GM23338 (cell line): ENCODE measurements around the gene FNDC11. TPM values are rescaled to one million over a fixed set of nuclear protein-coding genes. Genes with fewer than 3 reads are reported as not detected.

ENCODE experiments used
- ATAC-seq: fragments of 200-7000 bp; cut with Tn5 transposase; 3 replicates; pipeline ENCODE4 v1.9.1; 2020
- DNase-seq: peaks from one replicate; pipeline ENCODE4 v3.0.0-alpha.2; 2015; ENCODE audit warnings: low spot score
- H2AFZ ChIP-seq: fragments of 200-600 bp; sonication (generic); 2 replicates; pipeline ENCODE4 v1.8.0; 2016; ENCODE audit warnings: antibody characterized with exemption, mild to moderate bottlenecking, moderate library complexity
- H3F3A ChIP-seq: fragments of 200-600 bp; sonication (generic); replicated peaks from 2 replicates; pipeline ENCODE4 v1.8.0; 2017; ENCODE audit warnings: antibody characterized with exemption, mixed run types, low read depth
- H3K27ac ChIP-seq: fragments of 200-600 bp; sonication (generic); 2 replicates; pipeline ENCODE4 v1.6.1; 2016; ENCODE audit warnings: low read depth
- H3K27me3 ChIP-seq: fragments of 200-600 bp; sonication (generic); 2 replicates; pipeline ENCODE4 v1.8.0; 2016; ENCODE audit warnings: mild to moderate bottlenecking, mixed run types, moderate library complexity; ENCODE audit not compliant: insufficient read depth
- H3K36me3 ChIP-seq: fragments of 200-600 bp; sonication (generic); 2 replicates; pipeline ENCODE4 v1.8.0; 2016; ENCODE audit warnings: mild to moderate bottlenecking; ENCODE audit not compliant: insufficient read depth
- H3K4me1 ChIP-seq: fragments of 200-600 bp; sonication (generic); 2 replicates; pipeline ENCODE4 v1.8.0; 2016; ENCODE audit warnings: mild to moderate bottlenecking, moderate library complexity; ENCODE audit not compliant: insufficient read depth
- H3K4me2 ChIP-seq: fragments of 200-600 bp; sonication (generic); 2 replicates; pipeline ENCODE4 v1.7.1; 2017; ENCODE audit warnings: mixed run types
- H3K4me3 ChIP-seq: fragments of 200-600 bp; sonication (generic); 2 replicates; pipeline ENCODE4 v1.6.1; 2016; ENCODE audit warnings: mixed run types
- H3K79me2 ChIP-seq: fragments of 200-600 bp; sonication (generic); replicated peaks from 2 replicates; pipeline ENCODE4 v1.8.0; 2017; ENCODE audit warnings: mild to moderate bottlenecking; ENCODE audit not compliant: insufficient read depth
- H3K9me2 ChIP-seq: fragments of 200-600 bp; sonication (generic); 2 replicates; pipeline ENCODE4 v1.8.0; 2017; ENCODE audit not compliant: insufficient read depth
- H4K20me1 ChIP-seq: fragments of 200-600 bp; sonication (generic); replicated peaks from 2 replicates; pipeline ENCODE4 v1.8.0; 2017; ENCODE audit warnings: mild to moderate bottlenecking; ENCODE audit not compliant: insufficient read depth
- H3K27ac Mint-ChIP-seq: 2 replicates; pipeline ENCODE4 v1.8.0; 2020; ENCODE audit warnings: inconsistent platforms, mild to moderate bottlenecking, moderate library complexity, mixed read lengths
- H3K27me3 Mint-ChIP-seq: 3 replicates; pipeline ENCODE4 v1.8.0; 2022; ENCODE audit warnings: low read depth, mild to moderate bottlenecking, moderate library complexity, mixed read lengths, inconsistent platforms; ENCODE audit not compliant: insufficient read depth, poor library complexity
- H3K36me3 Mint-ChIP-seq: 3 replicates; pipeline ENCODE4 v1.8.0; 2021; ENCODE audit warnings: low read depth, mild to moderate bottlenecking, inconsistent platforms, moderate library complexity, mixed read lengths
- H3K4me1 Mint-ChIP-seq: 3 replicates; pipeline ENCODE4 v1.8.0; 2020; ENCODE audit warnings: mild to moderate bottlenecking, inconsistent platforms, mixed read lengths
- H3K4me3 Mint-ChIP-seq: 3 replicates; pipeline ENCODE4 v1.8.0; 2021; ENCODE audit warnings: moderate library complexity, mild to moderate bottlenecking, inconsistent platforms, mixed read lengths
- H3K9me3 Mint-ChIP-seq: 3 replicates; pipeline ENCODE4 v1.8.0; 2020; ENCODE audit warnings: moderate library complexity, mild to moderate bottlenecking, inconsistent platforms, mixed read lengths
- CREB1 ChIP-seq: fragments of 250-450 bp; sonication (Bioruptor Pico); IDR thresholded peaks from 2 replicates; pipeline ENCODE4 v1.5.0; 2020; ENCODE audit warnings: low read depth, mild to moderate bottlenecking, moderate library complexity
- EZH2 ChIP-seq: fragments of 200-600 bp; sonication (generic); IDR thresholded peaks from one replicate; pipeline ENCODE4 v1.8.0; 2017; ENCODE audit warnings: antibody characterized with exemption, mild to moderate bottlenecking, low read depth; ENCODE audit not compliant: unreplicated experiment
- EZH2phosphoT487 ChIP-seq: fragments of 200-600 bp; sonication (generic); IDR thresholded peaks from one replicate; pipeline ENCODE4 v1.8.1; 2018; ENCODE audit warnings: antibody characterized with exemption; ENCODE audit not compliant: unreplicated experiment
- JUNB ChIP-seq: IDR thresholded peaks from one replicate; pipeline ENCODE4 v1.6.1; 2016; ENCODE audit warnings: antibody characterized with exemption; ENCODE audit not compliant: unreplicated experiment
- NANOG ChIP-seq: IDR thresholded peaks from 2 replicates; pipeline ENCODE4 v1.6.1; 2016; ENCODE audit warnings: antibody characterized with exemption, borderline replicate concordance
- POLR2AphosphoS5 ChIP-seq: IDR thresholded peaks from 2 replicates; pipeline ENCODE4 v1.6.1; 2016; ENCODE audit warnings: antibody characterized with exemption, low read depth
- STAT1 ChIP-seq: IDR thresholded peaks from one replicate; pipeline ENCODE4 v1.6.1; 2016; ENCODE audit warnings: antibody characterized with exemption; ENCODE audit not compliant: unreplicated experiment
- ZNF331 ChIP-seq: fragments of 250-450 bp; sonication (Bioruptor Pico); IDR thresholded peaks from 2 replicates; pipeline ENCODE4 v1.5.0; 2020; ENCODE audit warnings: low read depth, mild to moderate bottlenecking, moderate library complexity
- polyA plus RNA-seq: library from polyadenylated mRNA; unstranded; fragments of >200 nt; fragmentation: Nextera tagmentation; extraction: Ambion mirVana; gene quantifications from 2 replicates; pipeline ENCODE4 v1.2.1, GENCODE V29; 2016
- total RNA-seq: library from RNA; depleted of rRNA; stranded (reverse); fragments of >200 nt; shearing (Covaris generic); gene quantifications from 2 replicates; pipeline ENCODE4 v1.2.3, GENCODE V29; 2014
- TF ChIP-seq, protein P1 (sequence below), 2 experiments: fragments of 200-600 bp in 1 of 2; sonication (generic) in 1 of 2; conservative IDR thresholded peaks; 2 replicates each; pipeline versions ENCODE4 v1.5.1 to v1.6.1; 2016 to 2017; ENCODE audit warnings: antibody characterized with exemption in 2 of 2, low read depth in 2 of 2, mild to moderate bottlenecking in 2 of 2, moderate library complexity in 1 of 2
- TF ChIP-seq, protein P2 (sequence below): IDR thresholded peaks from 2 replicates; pipeline ENCODE4 v1.6.1; 2016; ENCODE audit warnings: antibody characterized with exemption
- TF ChIP-seq, protein P3 (sequence below): fragments of 250-450 bp; sonication (Bioruptor Pico); IDR thresholded peaks from 2 replicates; pipeline ENCODE4 v1.5.0; 2020; ENCODE audit warnings: mild to moderate bottlenecking, moderate library complexity

The FNDC11 gene
- total and polyA plus RNA-seq, 2 experiments from 2014 or later: 3.4 to 5.3 TPM

DNA sequence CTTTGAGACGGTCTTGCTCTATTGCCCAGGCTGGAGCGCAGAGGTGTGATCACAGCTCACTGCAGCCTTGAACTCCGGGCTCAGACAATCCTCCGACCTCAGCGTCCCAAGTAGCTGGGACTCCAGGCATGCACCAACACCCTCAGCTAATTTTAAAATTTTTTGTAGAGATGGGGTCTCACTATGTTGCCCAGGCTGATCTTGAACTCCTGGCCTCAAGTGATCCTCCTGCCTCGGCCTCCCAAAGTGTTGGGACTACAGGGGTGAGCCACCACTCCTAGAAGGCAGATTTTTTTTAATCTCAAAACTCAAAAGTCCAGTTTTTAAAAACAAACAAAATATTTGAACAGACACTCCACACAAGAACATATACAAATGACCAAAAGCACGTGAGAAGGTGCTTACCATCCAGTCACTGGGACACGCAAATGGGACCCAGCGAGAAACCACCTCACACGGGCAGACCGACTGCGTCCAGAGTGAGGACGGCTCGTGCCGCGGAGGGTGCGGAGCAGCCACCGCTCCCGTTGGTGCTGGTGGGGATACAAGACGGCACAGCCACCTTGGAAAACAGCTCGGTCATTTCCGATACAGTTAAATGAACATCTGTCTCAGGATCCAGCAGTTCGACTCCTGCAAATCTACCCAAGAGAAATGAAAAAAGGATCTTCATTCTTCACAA is 28.6 kb downstream of the FNDC11 start:
- Mint-ChIP-seq H3K36me3 (no peaks in the 10 kb centered on the region), H3K4me3 (no peak overlapping the region), H3K27me3 (peaks cover 8% of the 10 kb centered on the region), H3K4me1 (no peaks in the 10 kb centered on the region; the same call in 2 of the 3 replicates), H3K27ac (0 out of 2 replicates have a peak overlapping the region, but pooled peaks have one; percentile 3), H3K9me3 (no peaks in the 10 kb centered on the region)
- Histone ChIP-seq H3K79me2 (no peaks in the 10 kb centered on the region), H3F3A (no peaks in the 10 kb centered on the region), H3K4me1 (no peaks in the 10 kb centered on the region), H3K9me2 (no peaks in the 10 kb centered on the region), H3K27me3 (no peaks in the 10 kb centered on the region), H3K27ac (0 out of 2 replicates have a peak overlapping the region, but pooled peaks have one; percentile 50), H3K4me2 (no peak overlapping the region), H3K4me3 (no peak overlapping the region), H3K36me3 (no peaks in the 10 kb centered on the region), H2AFZ (peak overlapping the region; percentile 84; the same call in 1 of the 2 replicates), H4K20me1 (no peaks in the 10 kb centered on the region)
- ATAC-seq: no peak
- no peak for TF ChIP-seq POLR2AphosphoS5
- TF ChIP-seq, protein P1, sequence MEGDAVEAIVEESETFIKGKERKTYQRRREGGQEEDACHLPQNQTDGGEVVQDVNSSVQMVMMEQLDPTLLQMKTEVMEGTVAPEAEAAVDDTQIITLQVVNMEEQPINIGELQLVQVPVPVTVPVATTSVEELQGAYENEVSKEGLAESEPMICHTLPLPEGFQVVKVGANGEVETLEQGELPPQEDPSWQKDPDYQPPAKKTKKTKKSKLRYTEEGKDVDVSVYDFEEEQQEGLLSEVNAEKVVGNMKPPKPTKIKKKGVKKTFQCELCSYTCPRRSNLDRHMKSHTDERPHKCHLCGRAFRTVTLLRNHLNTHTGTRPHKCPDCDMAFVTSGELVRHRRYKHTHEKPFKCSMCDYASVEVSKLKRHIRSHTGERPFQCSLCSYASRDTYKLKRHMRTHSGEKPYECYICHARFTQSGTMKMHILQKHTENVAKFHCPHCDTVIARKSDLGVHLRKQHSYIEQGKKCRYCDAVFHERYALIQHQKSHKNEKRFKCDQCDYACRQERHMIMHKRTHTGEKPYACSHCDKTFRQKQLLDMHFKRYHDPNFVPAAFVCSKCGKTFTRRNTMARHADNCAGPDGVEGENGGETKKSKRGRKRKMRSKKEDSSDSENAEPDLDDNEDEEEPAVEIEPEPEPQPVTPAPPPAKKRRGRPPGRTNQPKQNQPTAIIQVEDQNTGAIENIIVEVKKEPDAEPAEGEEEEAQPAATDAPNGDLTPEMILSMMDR (conservative IDR thresholded peaks at IDR 0.05; ENCODE audit: low read depth in 2 of 2): no peak
- DNase-seq: no peak

GRCh38 chr20:63585616-63586565 is 31.9 kb downstream of the FNDC11 start:
- no peak overlapping the region for H3K4me2 ChIP-seq

More at GRCh38 chr20:63585616-63586565, 31.9 kb downstream of the FNDC11 start:
- Histone ChIP-seq H3K27me3 (no peaks in the 10 kb centered on the region), H3K4me3 (no peak overlapping the region), H3K36me3 (no peaks in the 10 kb centered on the region), H3K27ac (no peak overlapping the region), H3K79me2 (no peaks in the 10 kb centered on the region), H3K4me1 (no peaks in the 10 kb centered on the region), H2AFZ (no peak overlapping the region), H3F3A (0 out of 2 replicates have a peak, but pooled peaks cover 2% of the 10 kb centered on the region), H4K20me1 (no peaks in the 10 kb centered on the region), H3K9me2 (no peaks in the 10 kb centered on the region)
- no peaks in the 10 kb centered on the region for H3K9me3 Mint-ChIP-seq
- TF ChIP-seq JUNB (no peak), STAT1 (no peak), NANOG (no peak), CREB1 (CRISPR knock-in tag) (no peak), EZH2 (no peak), EZH2phosphoT487 (no peak), ZNF331 (CRISPR knock-in tag) (no peak)
- TF ChIP-seq, protein P2, sequence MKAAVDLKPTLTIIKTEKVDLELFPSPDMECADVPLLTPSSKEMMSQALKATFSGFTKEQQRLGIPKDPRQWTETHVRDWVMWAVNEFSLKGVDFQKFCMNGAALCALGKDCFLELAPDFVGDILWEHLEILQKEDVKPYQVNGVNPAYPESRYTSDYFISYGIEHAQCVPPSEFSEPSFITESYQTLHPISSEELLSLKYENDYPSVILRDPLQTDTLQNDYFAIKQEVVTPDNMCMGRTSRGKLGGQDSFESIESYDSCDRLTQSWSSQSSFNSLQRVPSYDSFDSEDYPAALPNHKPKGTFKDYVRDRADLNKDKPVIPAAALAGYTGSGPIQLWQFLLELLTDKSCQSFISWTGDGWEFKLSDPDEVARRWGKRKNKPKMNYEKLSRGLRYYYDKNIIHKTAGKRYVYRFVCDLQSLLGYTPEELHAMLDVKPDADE: no peak
- TF ChIP-seq, protein P3, sequence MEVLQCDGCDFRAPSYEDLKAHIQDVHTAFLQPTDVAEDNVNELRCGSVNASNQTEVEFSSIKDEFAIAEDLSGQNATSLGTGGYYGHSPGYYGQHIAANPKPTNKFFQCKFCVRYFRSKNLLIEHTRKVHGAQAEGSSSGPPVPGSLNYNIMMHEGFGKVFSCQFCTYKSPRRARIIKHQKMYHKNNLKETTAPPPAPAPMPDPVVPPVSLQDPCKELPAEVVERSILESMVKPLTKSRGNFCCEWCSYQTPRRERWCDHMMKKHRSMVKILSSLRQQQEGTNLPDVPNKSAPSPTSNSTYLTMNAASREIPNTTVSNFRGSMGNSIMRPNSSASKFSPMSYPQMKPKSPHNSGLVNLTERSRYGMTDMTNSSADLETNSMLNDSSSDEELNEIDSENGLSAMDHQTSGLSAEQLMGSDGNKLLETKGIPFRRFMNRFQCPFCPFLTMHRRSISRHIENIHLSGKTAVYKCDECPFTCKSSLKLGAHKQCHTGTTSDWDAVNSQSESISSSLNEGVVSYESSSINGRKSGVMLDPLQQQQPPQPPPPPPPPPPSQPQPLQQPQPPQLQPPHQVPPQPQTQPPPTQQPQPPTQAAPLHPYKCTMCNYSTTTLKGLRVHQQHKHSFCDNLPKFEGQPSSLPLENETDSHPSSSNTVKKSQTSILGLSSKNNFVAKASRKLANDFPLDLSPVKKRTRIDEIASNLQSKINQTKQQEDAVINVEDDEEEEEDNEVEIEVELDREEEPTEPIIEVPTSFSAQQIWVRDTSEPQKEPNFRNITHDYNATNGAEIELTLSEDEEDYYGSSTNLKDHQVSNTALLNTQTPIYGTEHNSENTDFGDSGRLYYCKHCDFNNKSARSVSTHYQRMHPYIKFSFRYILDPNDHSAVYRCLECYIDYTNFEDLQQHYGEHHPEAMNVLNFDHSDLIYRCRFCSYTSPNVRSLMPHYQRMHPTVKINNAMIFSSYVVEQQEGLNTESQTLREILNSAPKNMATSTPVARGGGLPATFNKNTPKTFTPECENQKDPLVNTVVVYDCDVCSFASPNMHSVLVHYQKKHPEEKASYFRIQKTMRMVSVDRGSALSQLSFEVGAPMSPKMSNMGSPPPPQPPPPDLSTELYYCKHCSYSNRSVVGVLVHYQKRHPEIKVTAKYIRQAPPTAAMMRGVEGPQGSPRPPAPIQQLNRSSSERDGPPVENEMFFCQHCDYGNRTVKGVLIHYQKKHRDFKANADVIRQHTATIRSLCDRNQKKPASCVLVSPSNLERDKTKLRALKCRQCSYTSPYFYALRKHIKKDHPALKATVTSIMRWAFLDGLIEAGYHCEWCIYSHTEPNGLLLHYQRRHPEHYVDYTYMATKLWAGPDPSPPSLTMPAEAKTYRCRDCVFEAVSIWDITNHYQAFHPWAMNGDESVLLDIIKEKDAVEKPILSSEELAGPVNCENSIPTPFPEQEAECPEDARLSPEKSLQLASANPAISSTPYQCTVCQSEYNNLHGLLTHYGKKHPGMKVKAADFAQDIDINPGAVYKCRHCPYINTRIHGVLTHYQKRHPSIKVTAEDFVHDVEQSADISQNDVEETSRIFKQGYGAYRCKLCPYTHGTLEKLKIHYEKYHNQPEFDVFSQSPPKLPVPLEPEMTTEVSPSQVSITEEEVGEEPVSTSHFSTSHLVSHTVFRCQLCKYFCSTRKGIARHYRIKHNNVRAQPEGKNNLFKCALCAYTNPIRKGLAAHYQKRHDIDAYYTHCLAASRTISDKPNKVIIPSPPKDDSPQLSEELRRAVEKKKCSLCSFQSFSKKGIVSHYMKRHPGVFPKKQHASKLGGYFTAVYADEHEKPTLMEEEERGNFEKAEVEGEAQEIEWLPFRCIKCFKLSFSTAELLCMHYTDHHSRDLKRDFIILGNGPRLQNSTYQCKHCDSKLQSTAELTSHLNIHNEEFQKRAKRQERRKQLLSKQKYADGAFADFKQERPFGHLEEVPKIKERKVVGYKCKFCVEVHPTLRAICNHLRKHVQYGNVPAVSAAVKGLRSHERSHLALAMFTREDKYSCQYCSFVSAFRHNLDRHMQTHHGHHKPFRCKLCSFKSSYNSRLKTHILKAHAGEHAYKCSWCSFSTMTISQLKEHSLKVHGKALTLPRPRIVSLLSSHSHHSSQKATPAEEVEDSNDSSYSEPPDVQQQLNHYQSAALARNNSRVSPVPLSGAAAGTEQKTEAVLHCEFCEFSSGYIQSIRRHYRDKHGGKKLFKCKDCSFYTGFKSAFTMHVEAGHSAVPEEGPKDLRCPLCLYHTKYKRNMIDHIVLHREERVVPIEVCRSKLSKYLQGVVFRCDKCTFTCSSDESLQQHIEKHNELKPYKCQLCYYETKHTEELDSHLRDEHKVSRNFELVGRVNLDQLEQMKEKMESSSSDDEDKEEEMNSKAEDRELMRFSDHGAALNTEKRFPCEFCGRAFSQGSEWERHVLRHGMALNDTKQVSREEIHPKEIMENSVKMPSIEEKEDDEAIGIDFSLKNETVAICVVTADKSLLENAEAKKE (CRISPR knock-in tag): no peak
- no peak for ATAC-seq
- H3K4me1 Mint-ChIP-seq: no peaks in the 10 kb centered on the region; the same call in 2 of the 3 replicates
- DNase-seq: no peak
- H3K4me3 Mint-ChIP-seq: no peak overlapping the region
- H3K27ac Mint-ChIP-seq: no peak overlapping the region; the same call in 1 of the 2 replicates
- H3K27me3 Mint-ChIP-seq: peaks cover 8% of the 10 kb centered on the region
- H3K36me3 Mint-ChIP-seq: peaks cover 8% of the 10 kb centered on the region
